Pancreas (tissue), 10 donors: ENCODE data around the gene ZFYVE16. TPM values are rescaled to one million over a fixed set of nuclear protein-coding genes. Genes with fewer than 3 reads are reported as not detected.

Experiments used
- ATAC-seq, 4 donors: fragments of 200-7000 bp; cut with Tn5 transposase; one replicate each; pipeline versions ENCODE4 v1.8.0 to v1.9.1; 2020; ENCODE audit warnings: mild to moderate bottlenecking in 4 of 4, moderate library complexity in 4 of 4
- DNase-seq, 6 donors: peaks; one replicate each; pipeline ENCODE4 v3.0.0-alpha.2; 2020
- FAIRE-seq: peaks from 2 replicates; lab custom pipeline; 2012; peaks lifted over from hg19 to GRCh38; lab: Jason Lieb, UNC
- H3K27ac ChIP-seq, 4 donors: fragments of 200-600 bp; sonication (generic); 1 replicate in 3 of 4; 2 replicates in 1 of 4; pipeline versions ENCODE4 v1.5.0 to v1.8.0; 2020
- H3K27me3 ChIP-seq, 4 donors: fragments of 200-600 bp; one replicate each; pipeline ENCODE4 v1.8.0; 2021
- H3K36me3 ChIP-seq, 3 donors: fragments of 200-600 bp; sonication (generic) in 1 of 3; one replicate each; pipeline versions ENCODE4 v1.5.0 to v1.8.0; 2020 to 2021
- H3K4me1 ChIP-seq, 3 donors: fragments of 200-600 bp; one replicate each; pipeline ENCODE4 v1.8.0; 2021
- H3K4me3 ChIP-seq, 4 donors: fragments of 200-600 bp; sonication (generic) in 2 of 4; one replicate each; pipeline versions ENCODE4 v1.5.0 to v1.8.0; 2020 to 2021
- H3K9me3 ChIP-seq, 4 donors: fragments of 200-600 bp; one replicate each; pipeline ENCODE4 v1.8.0; 2021
- WGBS, 2 donors: extraction: QIAGEN DNeasy Blood & Tissue Kit; methylation state at CpG; one replicate each; pipeline ENCODE4 v1.1.7; 2013; 5-methylcytosine and 5-hydroxymethylcytosine counted together
- intact Hi-C, 3 donors: fragments of 100-400 bp; cut with DNase I; formaldehyde crosslinking; loops; one replicate each; pipeline versions ENCODE4 v1.11.1 to v1.14.2; 2022
- polyA plus RNA-seq, 2 donors: library from polyadenylated mRNA; stranded (reverse); fragments of 200-250 nt; gene quantifications; one replicate each; pipeline ENCODE4 v1.2.3, GENCODE V29; 2013
- total RNA-seq, 6 donors: library from RNA; stranded (reverse); fragmentation: NEBNext Ultra II Directional in 4 of 6; extraction: Animal tissue kit (Norgen Biotek cat#: 25700) in 4 of 6; gene quantifications; one replicate each; pipeline versions ENCODE4 v1.2.1 to v1.2.4, GENCODE V29; 2021 to 2023
- TF ChIP-seq, protein P1 (sequence below), 4 donors: fragments of 200-600 bp; sonication (generic) in 3 of 4; IDR thresholded peaks; one replicate each; pipeline versions ENCODE4 v1.5.0 to v1.8.0; 2021; ENCODE audit warnings: antibody characterized with exemption in 4 of 4
- donor health status: healthy with polysubstance abuse.
- donor health status: DM: no; HTN: no; CAD: no; lungs with moderate emphysema.
- donor health status: DM: no; HTN: no; CAD: no.
- donor health status: control.
- donor health status: control.
- donor health status: Bipolar disorder and iron deficiency.
- donor health status: DM: yes; HTN: yes; CAD: no.
- donor health status: DM: no; HTN: no; CAD: no.
- donor health status: DM: no; HTN: no; CAD: no.
- donor health status: DM: yes; HTN: yes; CAD: no.

ZFYVE16 gene
- total and polyA plus RNA-seq, 8 donors = 6.3 to 22.6 (median 8.7) TPM

DNA sequence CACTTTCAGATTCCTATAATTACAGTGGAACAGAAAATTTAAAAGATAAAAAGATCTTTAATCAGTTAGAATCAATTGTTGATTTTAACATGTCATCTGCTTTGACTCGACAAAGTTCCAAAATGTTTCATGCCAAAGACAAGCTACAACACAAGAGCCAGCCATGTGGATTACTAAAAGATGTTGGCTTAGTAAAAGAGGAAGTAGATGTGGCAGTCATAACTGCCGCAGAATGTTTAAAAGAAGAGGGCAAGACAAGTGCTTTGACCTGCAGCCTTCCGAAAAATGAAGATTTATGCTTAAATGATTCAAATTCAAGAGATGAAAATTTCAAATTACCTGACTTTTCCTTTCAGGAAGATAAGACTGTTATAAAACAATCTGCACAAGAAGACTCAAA lies 29.5 kb downstream of the ZFYVE16 start:
- 93 to 97% methylated on average over 3 of the region's 3 CpGs for WGBS, 2 donors
- no peak overlapping the region for H3K27ac ChIP-seq
- intact Hi-C loops = no loop called here
- H3K36me3 ChIP-seq = peaks cover 0 to 6% (median 4%) of the 10 kb centered on the region in 3 donors
- no peaks in the 10 kb centered on the region for H3K9me3 ChIP-seq
- TF ChIP-seq, protein P1, sequence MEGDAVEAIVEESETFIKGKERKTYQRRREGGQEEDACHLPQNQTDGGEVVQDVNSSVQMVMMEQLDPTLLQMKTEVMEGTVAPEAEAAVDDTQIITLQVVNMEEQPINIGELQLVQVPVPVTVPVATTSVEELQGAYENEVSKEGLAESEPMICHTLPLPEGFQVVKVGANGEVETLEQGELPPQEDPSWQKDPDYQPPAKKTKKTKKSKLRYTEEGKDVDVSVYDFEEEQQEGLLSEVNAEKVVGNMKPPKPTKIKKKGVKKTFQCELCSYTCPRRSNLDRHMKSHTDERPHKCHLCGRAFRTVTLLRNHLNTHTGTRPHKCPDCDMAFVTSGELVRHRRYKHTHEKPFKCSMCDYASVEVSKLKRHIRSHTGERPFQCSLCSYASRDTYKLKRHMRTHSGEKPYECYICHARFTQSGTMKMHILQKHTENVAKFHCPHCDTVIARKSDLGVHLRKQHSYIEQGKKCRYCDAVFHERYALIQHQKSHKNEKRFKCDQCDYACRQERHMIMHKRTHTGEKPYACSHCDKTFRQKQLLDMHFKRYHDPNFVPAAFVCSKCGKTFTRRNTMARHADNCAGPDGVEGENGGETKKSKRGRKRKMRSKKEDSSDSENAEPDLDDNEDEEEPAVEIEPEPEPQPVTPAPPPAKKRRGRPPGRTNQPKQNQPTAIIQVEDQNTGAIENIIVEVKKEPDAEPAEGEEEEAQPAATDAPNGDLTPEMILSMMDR (IDR thresholded peaks at IDR 0.05) = no peak
- no peaks in the 10 kb centered on the region for H3K27me3 ChIP-seq
- H3K4me3 ChIP-seq = no peak overlapping the region
- DNase-seq = no peak
- ATAC-seq = no peak
- FAIRE-seq = no peak
- H3K4me1 ChIP-seq = peaks cover 0 to 6% (median 4%) of the 10 kb centered on the region in 3 donors

DNA sequence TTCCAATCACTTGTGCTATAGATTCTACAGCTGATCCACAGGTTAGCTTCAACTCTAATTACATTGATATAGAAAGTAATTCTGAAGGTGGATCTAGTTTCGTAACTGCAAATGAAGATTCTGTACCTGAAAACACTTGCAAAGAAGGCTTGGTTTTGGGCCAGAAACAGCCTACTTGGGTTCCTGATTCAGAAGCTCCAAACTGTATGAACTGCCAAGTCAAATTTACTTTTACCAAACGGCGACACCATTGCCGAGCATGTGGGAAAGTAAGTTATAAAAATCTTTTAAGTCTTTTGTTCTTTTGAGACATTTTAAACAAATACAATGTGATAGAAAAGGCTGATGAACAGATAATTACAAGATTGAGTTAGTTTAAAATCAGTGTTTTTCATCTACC lies 30.9 kb downstream of the ZFYVE16 start:
- 41 to 48% methylated on average over 4 of the region's 4 CpGs for WGBS, 2 donors
- Histone ChIP-seq H3K36me3 (peaks cover 0 to 6% (median 4%) of the 10 kb centered on the region in 3 donors), H3K27me3 (no peaks in the 10 kb centered on the region), H3K27ac (no peak overlapping the region), H3K9me3 (no peaks in the 10 kb centered on the region), H3K4me1 (peaks cover 0 to 6% (median 4%) of the 10 kb centered on the region in 3 donors), H3K4me3 (no peak overlapping the region)
- DNase-seq (no peak), FAIRE-seq (no peak), ATAC-seq (peak in 1 of 4 donors; percentile 58)
- TF ChIP-seq, protein P1 (IDR thresholded peaks at IDR 0.05) = no peak
- intact Hi-C loops = no loop called here

DNA sequence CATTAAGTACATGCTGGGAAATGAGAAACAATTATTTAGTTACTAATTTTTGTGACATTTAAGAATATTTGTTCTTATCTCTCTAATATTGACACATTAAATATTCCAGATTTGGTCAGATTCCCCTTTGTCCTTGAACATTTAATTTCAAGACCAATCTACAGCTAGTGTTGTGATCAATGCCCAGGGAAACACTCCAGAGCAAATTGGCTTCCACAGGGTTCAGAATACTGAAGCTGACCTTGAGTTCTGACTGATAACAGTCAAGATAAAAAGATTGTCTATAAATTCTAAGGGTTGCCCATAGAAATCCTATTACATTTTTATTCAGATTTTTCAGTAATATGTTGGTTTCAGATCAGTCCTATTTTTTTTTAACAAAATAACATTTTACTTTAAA lies 31.3 kb downstream of the ZFYVE16 start:
- intact Hi-C loops = no loop called here
- H3K9me3 ChIP-seq = no peaks in the 10 kb centered on the region
- peaks cover 0 to 6% (median 4%) of the 10 kb centered on the region in 3 donors for H3K36me3 ChIP-seq
- no peak overlapping the region for H3K27ac ChIP-seq
- no peak for FAIRE-seq
- ATAC-seq = no peak
- H3K4me1 ChIP-seq = peaks cover 0 to 6% (median 4%) of the 10 kb centered on the region in 3 donors
- no peak for DNase-seq
- H3K4me3 ChIP-seq = no peak overlapping the region
- H3K27me3 ChIP-seq = no peaks in the 10 kb centered on the region
- TF ChIP-seq, protein P1 (IDR thresholded peaks at IDR 0.05) = no peak

DNA sequence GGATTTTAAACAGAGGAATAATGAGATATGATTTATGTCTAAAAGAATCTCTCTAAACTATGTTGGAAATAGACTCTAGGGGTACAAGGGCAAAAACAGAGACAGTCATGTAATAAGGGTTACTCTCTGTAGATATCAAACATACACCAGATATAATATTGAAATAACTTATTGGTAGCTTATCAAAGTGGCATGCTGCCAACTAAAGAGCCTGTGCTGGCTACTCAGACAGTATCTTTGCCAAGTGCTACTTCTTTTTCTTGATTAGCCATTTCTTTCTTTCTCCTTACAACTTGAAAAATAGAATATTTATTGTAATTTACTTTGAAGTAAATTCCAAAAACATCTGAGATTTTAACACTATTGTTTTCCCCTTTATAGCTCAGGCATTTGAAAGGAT lies 34.9 kb downstream of the ZFYVE16 start:
- no peaks in the 10 kb centered on the region for H3K27me3 ChIP-seq
- H3K36me3 ChIP-seq = peaks cover 0 to 14% (median 9%) of the 10 kb centered on the region in 3 donors
- no peak overlapping the region for H3K27ac ChIP-seq
- no peak overlapping the region for H3K4me3 ChIP-seq
- intact Hi-C loops = no loop called here
- no peak for FAIRE-seq
- TF ChIP-seq, protein P1 (IDR thresholded peaks at IDR 0.05) = no peak
- no peak for ATAC-seq
- DNase-seq = no peak
- H3K4me1 ChIP-seq = peaks cover 0 to 6% (median 4%) of the 10 kb centered on the region in 3 donors
- no peaks in the 10 kb centered on the region for H3K9me3 ChIP-seq

DNA sequence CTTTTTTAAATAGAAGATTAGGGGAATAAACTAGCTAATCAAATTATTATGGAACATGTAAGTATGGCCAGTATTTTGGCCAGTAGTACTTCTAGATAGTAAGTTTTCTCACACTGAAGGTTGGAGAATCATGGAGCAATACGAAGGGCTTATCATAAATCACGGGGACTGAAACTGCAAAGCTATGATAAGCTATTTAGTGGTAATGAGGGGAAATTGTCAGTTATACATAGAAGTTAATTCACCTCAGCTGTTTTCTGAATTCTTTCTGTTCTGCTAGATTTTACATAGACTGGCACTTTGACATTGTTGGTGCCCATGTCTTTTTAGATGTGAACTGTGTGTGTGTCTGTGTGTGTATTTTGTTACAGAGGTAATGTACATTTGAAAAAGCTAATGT lies 45.5 kb downstream of the ZFYVE16 start:
- no peaks in the 10 kb centered on the region for H3K4me1 ChIP-seq
- ATAC-seq = no peak
- H3K4me3 ChIP-seq = no peak overlapping the region
- no peak overlapping the region for H3K27ac ChIP-seq
- no peak for FAIRE-seq
- peaks cover 0 to 7% (median 4%) of the 10 kb centered on the region in 3 donors for H3K36me3 ChIP-seq
- no peaks in the 10 kb centered on the region for H3K9me3 ChIP-seq
- no peaks in the 10 kb centered on the region for H3K27me3 ChIP-seq
- WGBS, 2 donors = 89 to 90% methylated on average over 2 of the region's 2 CpGs
- intact Hi-C loops = no loop called here
- TF ChIP-seq, protein P1 (IDR thresholded peaks at IDR 0.05) = no peak
- no peak for DNase-seq
